Panc1 (cell line): Measurements from ENCODE around the gene PPARD. TPM values are rescaled to one million over a fixed set of nuclear protein-coding genes. Genes with fewer than 3 reads are reported as not detected.

Source experiments
- ATAC-seq: fragments of 200-7000 bp; cut with Tn5 transposase; 2 replicates; pipeline ENCODE4 v1.9.1; 2020; ENCODE audit warnings: mild to moderate bottlenecking, moderate library complexity
- BruUV-seq: library from RNA; stranded (reverse); fragments of 400-500 nt; replicated peaks from 2 replicates; lab custom pipeline; 2021; lab: Mats Ljungman, UMichigan
- CTCF ChIA-PET: fragments of 300-600 bp; sonication (Branson Sonifier 250); formaldehyde crosslinking; loops from one replicate; lab custom pipeline; 2022; ENCODE audit warnings: antibody characterized with exemption; lab: Charles Lee
- POLR2A ChIA-PET: fragments of 300-600 bp; sonication (Branson Sonifier 250); formaldehyde crosslinking; loops from one replicate; lab custom pipeline; 2022; ENCODE audit warnings: antibody characterized with exemption; lab: Charles Lee
- DNase-seq: peaks from one replicate; pipeline ENCODE4 v3.0.0-alpha.2; 2010; ENCODE audit warnings: low read depth, low spot score
- H3K27ac ChIP-seq: 2 replicates; pipeline ENCODE4 v1.5.1; 2011; ENCODE audit warnings: mild to moderate bottlenecking, low read length, inconsistent platforms
- H3K27me3 ChIP-seq: fragments of 200-500 bp; sonication (Bioruptor generic); 2 replicates; pipeline ENCODE4 v1.6.0; 2014; ENCODE audit warnings: low read length, inconsistent platforms; ENCODE audit not compliant: control insufficient read depth, insufficient read depth
- H3K36me3 ChIP-seq: fragments of 200-500 bp; sonication (Bioruptor generic); 2 replicates; pipeline ENCODE4 v1.5.1; 2014; ENCODE audit warnings: inconsistent platforms, mild to moderate bottlenecking, low read length, moderate library complexity; ENCODE audit not compliant: control insufficient read depth, insufficient read depth
- H3K4me1 ChIP-seq: 2 replicates; pipeline ENCODE4 v1.5.1; 2011; ENCODE audit warnings: inconsistent platforms, mild to moderate bottlenecking, low read length, moderate library complexity; ENCODE audit not compliant: control insufficient read depth, insufficient read depth
- H3K4me3 ChIP-seq, 2 experiments: 2 replicates each; pipeline ENCODE4 v1.5.1; 2011 to 2012; ENCODE audit warnings: low read depth in 2 of 2, low read length in 2 of 2, mild to moderate bottlenecking in 2 of 2, inconsistent platforms in 1 of 2, moderate library complexity in 1 of 2
- H3K9me3 ChIP-seq: fragments of 200-500 bp; sonication (Bioruptor generic); 2 replicates; pipeline ENCODE4 v1.5.1; 2014; ENCODE audit warnings: low read depth, mild to moderate bottlenecking, inconsistent platforms, low read length, moderate library complexity; ENCODE audit not compliant: control insufficient read depth, insufficient read depth
- CTCF ChIP-seq: fragments of 450-650 bp; IDR thresholded peaks from 2 replicates; pipeline ENCODE4 v1.5.1; 2017; ENCODE audit warnings: mild to moderate bottlenecking
- POLR2AphosphoS5 ChIP-seq: IDR thresholded peaks from 2 replicates; pipeline ENCODE4 v1.6.1; 2012; ENCODE audit warnings: mild to moderate bottlenecking, low read depth, low read length, moderate library complexity
- REST ChIP-seq, 2 experiments: IDR thresholded peaks; 2 replicates each; pipeline ENCODE4 v1.6.1; 2011 to 2012; ENCODE audit warnings: low read depth in 2 of 2, control low read depth in 1 of 2, low read length in 1 of 2, mild to moderate bottlenecking in 1 of 2, moderate library complexity in 1 of 2; ENCODE audit not compliant: insufficient read depth in 1 of 2
- SIN3A ChIP-seq: IDR thresholded peaks from 2 replicates; pipeline ENCODE4 v1.6.1; 2012; ENCODE audit warnings: low read depth, mild to moderate bottlenecking, low read length, moderate library complexity, borderline replicate concordance; ENCODE audit not compliant: insufficient read depth
- TCF7L2 ChIP-seq: IDR thresholded peaks from 2 replicates; pipeline ENCODE4 v1.6.1; 2011; ENCODE audit warnings: mild to moderate bottlenecking, low read depth, low read length, inconsistent platforms
- in situ Hi-C: cut with HindIII; loops from 2 replicates; pipeline ENCODE4 v1.10.0; 2016; ENCODE audit warnings: low sequenced_read_pairs, low pct_unique_long_range_greater_than_20kb
- intact Hi-C: fragments of 100-400 bp; cut with micrococcal nuclease; formaldehyde crosslinking; loops from one replicate; pipeline ENCODE4 v1.10.0; 2022; ENCODE audit not compliant: unreplicated experiment
- total RNA-seq: library from RNA; stranded (reverse); gene quantifications from one replicate; pipeline ENCODE4 v1.2.1, GENCODE V29; 2021; ENCODE audit not compliant: unreplicated experiment

The PPARD gene
- total RNA-seq, 1 experiment from 2014 or later = 14.4 TPM

- BruUV-seq = no TSS peak
- Histone ChIP-seq H3K27me3 (no peaks in the 10 kb centered on the region), H3K27ac (no peak overlapping the region), H3K4me1 (peaks cover 13% of the 10 kb centered on the region; the same call in 1 of the 2 replicates), H3K36me3 (no peaks in the 10 kb centered on the region), H3K4me3 (no peak overlapping the region), H3K9me3 (no peaks in the 10 kb centered on the region)
- ATAC-seq = no peak
- CTCF ChIA-PET = no interaction called here
- TF ChIP-seq TCF7L2 = no peak
- TF ChIP-seq POLR2AphosphoS5 = no peak
- TF ChIP-seq REST (IDR thresholded peaks at IDR 0.05; ENCODE audit: insufficient read depth in 1 of 2, low read depth in 2 of 2, low read length in 1 of 2) = no peak
- TF ChIP-seq SIN3A = no peak
- TF ChIP-seq CTCF = no peak
- POLR2A ChIA-PET = no interaction called here
- in situ Hi-C loops = no loop called here
- intact Hi-C loops = no loop called here
- no peak for DNase-seq
Observed at GRCh38 chr6:35412102-35412501, 69.7 kb downstream of the PPARD start.

- in situ Hi-C loops (no loop called here), intact Hi-C loops (loop anchor here (2.0 kb wide), 1 partner anchor 71 kb away; the partner anchor contains the start of gene PPARD)
- BruUV-seq = no TSS peak
- peaks cover 13% of the 10 kb centered on the region; the same call in 1 of the 2 replicates for H3K4me1 ChIP-seq
- H3K4me3 ChIP-seq = no peak overlapping the region
- ATAC-seq (no peak), DNase-seq (no peak)
- POLR2A ChIA-PET = no interaction called here
- TF ChIP-seq CTCF (no peak), SIN3A (no peak), POLR2AphosphoS5 (no peak), REST (IDR thresholded peaks at IDR 0.05; ENCODE audit: insufficient read depth in 1 of 2, low read depth in 2 of 2, low read length in 1 of 2) (no peak), TCF7L2 (no peak)
- no peak overlapping the region for H3K27ac ChIP-seq
- no peaks in the 10 kb centered on the region for H3K9me3 ChIP-seq
- H3K36me3 ChIP-seq = no peaks in the 10 kb centered on the region
- H3K27me3 ChIP-seq = no peaks in the 10 kb centered on the region
- CTCF ChIA-PET = no interaction called here
Observed at GRCh38 chr6:35413911-35414310, 71.6 kb downstream of the PPARD start.
